Activated CD4-positive, alpha-beta T cell treated with anti-CD3 and anti-CD28 coated beads, Interleukin-2, Interleukin-4, amounts not matched to agents 100 ng/mL and 50 ng/mL, durations not matched to agents 16 hours and 8 hours (primary cell): Measurements from ENCODE around the gene ECSCR.
A peak's percentile ranks its signal among the peaks of the same experiment; 100 is the strongest.
"Not testable (repeated sequence)": the region's sequence is repeated elsewhere in the genome, so short reads cannot be mapped to it uniquely, and the experiment has no call there.

Source experiments
- DNase-seq: peaks from one replicate; pipeline ENCODE4 v3.0.0-alpha.2; 2020; ENCODE audit warnings: low spot score

The ECSCR gene, protein sequence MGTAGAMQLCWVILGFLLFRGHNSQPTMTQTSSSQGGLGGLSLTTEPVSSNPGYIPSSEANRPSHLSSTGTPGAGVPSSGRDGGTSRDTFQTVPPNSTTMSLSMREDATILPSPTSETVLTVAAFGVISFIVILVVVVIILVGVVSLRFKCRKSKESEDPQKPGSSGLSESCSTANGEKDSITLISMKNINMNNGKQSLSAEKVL

DNA sequence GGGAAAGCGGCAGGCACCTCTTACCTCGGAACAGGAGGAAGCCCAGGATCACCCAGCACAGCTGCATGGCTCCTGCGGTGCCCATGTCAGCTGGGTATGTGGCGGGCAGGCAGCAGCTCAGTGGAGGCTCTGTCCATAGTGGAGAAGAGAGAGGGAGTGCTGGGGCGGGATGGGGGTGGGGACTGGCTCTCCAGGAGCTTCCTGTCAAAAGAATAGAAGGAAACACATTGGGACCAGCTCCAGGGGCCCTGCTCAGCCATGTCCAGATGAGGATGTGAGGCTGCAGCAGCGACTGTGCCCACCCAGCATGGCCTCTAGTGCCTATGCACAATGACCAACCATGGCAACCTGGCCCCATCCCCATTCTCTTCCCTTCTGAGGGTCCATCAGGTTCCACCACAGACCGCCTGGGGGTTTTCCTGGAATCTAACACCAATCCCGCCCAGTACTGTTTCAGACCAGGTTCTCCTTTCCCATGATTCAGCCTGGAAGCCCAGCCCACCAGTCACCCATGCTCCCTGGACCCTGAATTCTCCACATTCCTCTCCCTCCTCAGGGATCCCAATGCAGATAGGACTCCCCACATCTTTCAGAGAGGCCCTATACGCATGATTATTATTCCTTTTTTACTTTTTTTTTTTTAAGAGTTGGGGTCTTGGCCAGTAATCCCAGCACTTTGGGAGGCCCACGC is at the start of gene ECSCR:
Gene ECSCR (minus strand): TSS at position 158 of the 691 bp plus-strand sequence. CDS start 73 bp downstream, at position 85.
- DNase-seq, result no peak

DNA sequence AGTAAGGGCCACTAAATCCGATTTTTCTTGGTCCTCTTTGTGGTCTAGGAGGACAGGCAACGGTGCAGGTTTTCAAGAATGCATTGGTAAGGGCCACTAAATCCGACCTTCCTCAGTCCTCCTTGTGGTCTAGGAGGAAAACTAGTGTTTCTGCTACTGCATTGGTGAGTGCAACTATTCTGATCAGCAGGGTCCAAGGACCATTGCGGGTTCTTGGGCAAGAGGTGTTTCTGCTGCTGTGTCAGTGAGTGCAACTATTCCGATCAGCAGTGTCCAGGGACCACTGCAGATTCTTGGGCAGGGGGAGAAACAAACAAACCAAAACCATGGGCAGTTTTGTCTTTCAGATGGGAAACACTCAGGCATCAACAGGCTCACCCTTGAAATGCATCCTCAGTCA is 42.2 kb upstream of the ECSCR start:
- not testable (repeated sequence) for DNase-seq

DNA sequence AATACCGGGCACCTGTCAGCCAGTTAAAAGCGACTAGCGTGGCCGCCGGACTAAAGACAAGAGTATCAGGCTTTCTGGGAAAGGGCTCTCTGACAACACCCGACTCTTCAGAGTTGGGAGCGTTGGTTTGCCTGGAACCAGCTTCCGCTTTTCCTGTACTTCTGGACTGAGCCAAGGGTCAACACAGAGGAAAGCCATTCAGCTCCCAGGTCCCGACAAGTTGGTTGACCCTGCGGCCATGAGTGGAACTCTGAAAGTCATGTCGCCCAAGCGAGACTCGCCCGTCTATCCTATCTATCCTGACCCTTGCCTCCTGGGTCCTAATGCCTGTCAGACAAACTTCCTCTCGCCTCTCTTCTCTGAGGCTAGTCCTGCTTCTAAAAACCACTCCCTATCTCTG is 41.3 kb upstream of the ECSCR start:
- DNase-seq, result not testable (repeated sequence)

DNA sequence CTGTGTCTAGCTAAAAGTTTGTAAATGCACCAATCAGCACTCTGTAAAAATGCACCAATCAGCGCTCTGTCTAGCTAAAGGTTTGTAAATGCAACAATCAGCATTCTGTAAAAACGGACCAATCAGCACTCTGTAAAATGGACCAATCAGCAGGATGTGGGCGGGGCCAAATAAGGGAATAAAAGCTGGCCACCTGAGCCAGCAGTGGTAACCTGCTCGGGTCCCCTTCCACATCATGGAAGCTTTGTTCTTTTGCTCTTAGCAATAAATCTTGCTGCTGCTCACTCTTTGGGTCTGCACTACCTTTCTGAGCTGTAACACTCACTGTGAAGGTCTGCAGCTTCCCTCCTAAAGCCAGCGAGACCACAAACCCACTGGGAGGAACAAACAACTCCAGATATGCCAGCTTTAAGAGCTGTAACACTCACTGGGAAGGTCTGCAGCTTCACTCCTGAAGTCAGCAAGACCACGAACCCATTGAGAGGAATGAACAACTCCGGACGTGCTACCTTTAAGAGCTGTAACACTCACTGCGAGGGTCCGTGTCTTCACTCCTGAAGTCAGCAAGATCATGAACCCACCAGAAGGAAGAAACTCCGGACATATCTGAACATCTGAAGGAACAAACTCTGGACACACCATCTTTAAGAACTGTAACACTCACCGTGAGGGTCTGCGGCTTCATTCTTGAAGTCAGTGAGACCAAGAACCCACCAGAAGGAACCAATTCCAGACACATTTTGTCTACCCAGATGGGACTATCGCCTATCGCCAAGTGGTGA is 40.7 kb upstream of the ECSCR start:
- DNase-seq, result not testable (repeated sequence)

DNA sequence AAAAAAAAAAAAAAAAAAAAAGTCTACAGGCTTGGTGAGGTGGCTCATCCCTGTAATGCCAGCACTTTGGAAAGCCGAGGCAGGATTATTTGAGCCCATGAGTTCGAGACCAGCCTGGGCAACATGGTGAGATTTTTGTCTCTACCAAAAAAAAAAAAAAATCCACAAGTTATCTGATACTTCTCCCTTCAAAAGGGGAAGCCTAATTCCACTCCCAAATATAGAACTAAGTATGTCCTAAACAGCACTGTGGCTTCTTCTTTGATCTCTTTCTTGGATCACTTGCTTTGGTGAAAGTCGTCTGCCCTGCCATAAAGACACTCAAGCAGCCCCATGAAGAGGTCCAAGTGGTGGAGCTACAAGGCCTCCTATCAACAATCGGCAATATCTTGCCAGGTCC is 38.8 kb upstream of the ECSCR start:
- DNase-seq, result no peak

DNA sequence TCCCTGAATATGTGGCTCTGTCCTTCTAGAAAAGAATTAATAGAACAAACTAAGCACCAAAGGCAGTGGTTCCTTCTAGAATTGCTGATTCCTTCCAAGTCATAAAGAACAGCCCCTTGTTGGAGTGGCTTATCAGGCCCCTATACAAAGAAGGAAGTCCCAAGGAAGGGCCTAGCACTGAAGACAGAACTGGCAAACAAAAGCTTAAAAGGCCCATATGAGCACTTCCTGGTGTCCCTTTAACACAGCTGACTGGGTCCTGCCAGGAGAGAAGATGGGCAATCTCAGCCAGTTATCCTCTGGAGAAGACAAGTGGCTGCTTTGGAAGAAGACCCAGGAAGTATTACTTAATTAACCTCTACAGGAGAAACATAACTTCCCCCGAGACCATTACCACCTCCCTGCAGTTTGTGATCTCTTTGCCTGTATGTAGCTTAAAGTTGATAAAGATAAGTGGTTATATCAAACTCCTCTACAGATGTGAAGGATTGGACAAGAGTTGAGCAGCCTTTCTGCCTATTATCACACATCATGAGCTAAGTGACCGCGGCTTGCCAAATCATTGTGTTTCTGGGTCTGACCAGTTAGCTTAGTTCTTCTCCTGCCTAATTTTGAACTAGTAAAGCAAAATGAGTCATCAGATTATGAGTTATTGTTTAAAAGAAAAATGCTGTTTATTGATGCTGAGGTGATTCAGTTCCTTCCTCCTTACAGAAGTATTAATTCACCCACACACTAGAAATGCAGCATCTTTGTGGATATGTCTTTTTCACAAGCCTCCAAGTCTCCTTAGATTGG is 33.3 kb upstream of the ECSCR start:
- DNase-seq, result no peak

DNA sequence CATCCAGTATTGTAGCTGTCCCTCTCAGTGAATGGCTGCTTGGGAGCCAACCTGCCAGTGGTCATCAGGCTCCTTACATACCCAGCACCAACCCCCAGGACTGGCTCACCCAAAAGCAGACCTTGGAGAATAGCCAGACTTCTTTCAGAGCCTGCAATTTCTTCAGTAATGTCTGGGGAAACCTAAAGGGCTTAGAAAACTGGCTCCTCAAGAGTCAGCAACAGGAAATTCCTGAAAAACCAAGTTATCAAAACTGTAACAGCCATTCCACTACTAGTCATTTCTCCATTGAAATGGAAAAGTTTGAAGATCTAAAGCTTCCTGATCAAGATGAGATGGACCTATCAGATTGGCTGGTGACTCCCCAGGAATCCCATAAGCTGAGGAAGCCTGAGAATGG is 32.3 kb upstream of the ECSCR start:
- DNase-seq, result no peak

DNA sequence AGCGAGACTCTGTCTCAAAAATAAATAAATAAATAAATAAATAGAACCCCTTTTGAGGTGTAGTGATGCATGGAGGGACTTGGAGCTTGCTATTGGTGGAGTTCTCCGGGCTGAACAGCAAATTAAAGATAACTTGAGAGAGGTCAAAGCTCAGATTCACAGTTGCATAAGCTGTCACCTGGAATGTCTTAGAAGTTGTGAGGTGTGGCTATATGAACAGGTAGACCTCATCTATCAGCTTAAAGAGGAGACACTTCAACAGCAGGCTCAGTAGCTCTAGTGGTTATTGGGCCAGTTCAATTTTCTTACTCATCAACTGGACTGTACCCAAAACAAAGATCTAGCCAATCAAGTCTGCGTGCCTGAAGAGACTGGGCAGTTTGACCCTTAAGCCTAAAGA is 31.7 kb upstream of the ECSCR start:
- DNase-seq, result no peak

DNA sequence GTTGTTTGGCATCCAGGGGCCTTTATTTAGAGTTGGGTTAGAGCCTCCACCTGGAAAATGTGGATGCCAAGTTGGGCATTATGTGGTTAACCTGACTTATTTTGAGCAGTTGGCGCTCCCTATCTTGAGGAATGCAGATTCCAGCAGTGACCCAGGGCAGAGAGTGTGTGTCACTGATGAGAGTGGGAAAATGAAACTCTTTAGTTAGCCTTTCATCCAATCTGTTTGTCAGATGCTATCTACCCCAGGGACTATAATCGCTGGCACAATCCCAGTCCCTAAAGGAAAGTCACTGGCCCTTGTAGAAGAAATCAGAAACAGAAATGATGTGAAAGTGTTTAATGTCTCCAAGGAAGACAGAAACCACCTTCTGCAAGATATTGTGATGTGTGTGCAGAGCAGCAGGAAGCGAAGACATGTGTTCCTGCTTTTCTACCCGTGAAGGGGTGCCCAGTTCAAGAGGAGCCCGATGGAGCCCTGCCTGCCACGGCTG is 30.2 kb upstream of the ECSCR start:
- DNase-seq, result no peak

DNA sequence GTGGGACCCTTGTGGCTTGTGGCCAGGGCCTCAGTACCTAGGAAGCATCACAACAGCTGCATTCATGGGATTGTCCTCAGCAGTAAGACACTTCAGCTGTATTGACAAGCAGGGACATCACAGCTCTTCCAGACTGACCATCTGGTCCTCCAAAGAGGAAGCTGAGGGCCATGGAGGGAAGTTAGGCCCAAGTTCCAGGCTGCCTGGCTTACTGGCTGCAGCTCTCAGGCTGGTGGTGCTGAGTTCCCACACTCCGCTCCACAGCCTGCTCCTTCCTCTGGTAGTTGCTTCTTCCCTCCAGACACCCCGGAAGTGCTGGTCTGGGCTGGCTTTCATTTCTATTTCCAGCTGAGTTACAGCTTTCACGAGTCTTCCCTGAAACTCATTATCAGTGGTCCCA is 25.7 kb upstream of the ECSCR start:
- no peak for DNase-seq

DNA sequence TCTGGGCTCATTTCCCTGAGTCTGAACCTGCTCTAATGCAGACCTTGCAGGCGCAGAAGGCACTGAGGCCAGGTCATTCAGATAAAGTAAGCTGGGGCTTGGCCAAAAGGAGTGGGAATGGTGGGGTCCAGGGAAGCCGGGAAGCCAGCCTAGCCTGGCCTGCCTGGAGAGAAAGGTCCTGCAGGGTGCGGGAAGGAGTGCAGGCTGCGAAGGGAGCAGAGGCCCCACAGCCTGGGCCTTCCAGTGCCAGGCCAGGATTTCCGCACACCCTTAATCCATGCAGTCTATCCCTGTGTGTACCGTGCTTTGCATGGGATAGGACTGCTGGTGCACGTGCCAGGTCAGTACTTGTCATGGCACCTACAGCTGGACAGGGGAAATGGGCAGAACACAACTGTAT is 23.7 kb upstream of the ECSCR start:
- no peak for DNase-seq

DNA sequence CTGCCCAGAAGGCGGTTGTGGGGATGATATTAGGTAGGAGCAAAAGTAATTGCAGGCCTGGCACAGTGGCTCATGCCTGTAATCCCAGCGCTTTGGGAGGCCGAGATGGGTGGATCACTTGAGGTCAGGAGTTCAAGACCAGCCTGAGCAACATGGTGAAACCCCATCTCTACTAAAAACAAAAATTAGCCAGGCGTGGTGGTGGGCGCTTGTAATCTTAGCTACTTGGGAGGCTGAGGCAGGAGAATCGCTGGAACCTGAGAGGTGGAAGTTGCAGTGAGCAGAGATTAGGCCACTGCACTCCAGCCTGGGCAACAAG is 20.3 kb upstream of the ECSCR start:
- not testable (repeated sequence) for DNase-seq

DNA sequence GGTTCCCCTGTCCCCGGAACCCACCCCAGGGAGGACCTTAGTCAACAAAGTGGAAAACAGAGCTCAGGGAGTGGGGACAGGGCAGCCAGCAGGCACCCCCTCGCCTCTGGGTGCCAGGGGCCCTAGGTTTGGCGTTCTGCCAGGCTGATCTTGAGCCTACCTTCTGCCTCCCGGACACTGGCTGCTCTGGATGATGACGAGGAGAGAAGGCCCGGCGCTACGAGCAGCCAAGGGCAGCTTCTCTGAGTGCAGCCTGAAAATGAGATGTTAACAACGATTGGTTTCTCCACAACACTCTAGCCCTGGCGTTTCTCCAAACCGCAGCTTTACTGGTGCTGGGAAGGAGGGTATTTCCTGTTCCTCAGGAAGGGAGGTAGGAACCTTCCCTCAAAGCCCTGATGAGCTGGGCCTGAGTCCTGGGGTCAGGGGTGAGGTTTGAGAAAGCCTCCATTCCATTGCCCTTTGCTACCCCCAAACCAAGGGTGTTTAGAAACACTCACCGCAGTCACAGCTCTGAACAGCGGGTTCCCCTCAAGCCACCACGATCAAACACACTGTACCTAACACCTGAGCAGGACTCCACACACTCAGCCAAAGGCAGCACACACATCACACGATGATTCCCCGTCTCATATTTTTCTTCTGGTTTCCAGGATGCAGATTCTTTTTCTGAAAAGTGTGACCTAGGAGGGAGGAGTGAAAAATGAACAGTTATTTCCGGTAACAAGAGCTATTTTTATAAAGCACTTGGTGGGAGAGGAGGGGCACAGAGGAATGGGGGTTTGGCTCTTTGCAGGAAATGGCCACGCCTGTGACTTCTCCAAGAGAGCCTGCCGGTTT is 19.7 kb upstream of the ECSCR start, which contains the start of gene STING1:
Gene STING1 (minus strand): TSS at position 709 of the 840 bp plus-strand sequence. CDS start 1,054 bp downstream, outside the sequence.
- DNase-seq, result peak; percentile 69

DNA sequence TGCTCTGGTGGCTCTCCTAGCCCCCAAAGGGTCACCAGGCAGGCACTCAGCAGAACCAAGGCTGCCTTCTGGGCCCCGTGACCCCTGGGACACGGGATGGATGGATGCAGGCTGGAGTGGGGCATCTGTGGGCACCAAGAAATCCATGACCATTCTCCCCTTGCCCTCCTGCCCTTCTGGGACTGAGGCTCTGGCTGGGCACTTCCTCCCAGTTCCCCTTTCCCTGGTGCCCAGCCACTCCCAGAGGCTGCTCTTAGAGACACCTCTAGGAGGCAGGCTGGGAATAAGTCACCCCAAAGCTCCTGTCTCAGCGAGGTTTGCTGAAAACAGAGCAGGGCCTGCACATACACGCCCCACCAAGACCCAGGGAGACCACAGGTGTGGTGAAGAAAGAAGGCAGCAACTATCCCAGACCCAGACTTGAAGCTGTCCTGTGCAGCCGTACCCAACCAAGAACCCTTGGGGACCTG is 19.1 kb upstream of the ECSCR start:
- DNase-seq, result peak; percentile 26

DNA sequence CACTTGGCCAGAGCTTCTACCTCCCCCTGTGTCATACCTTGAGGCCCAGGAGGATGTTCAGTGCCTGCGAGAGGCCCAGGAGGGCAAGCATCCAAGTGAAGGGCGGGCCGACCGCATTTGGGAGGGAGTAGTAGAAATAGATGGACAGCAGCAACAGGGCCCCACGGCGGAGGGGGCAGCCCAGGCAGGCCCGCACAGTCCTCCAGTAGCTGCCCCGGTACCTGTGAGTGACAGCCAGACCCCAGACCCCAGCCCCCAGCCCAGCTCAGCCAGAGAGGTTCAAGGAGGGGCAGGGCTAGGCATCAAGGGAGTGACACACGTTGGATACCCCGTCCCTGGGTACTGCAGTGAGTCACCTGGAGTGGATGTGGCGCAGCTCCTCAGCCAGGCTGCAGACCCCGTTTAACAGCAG is 18.6 kb upstream of the ECSCR start:
- peak; percentile 44 for DNase-seq

DNA sequence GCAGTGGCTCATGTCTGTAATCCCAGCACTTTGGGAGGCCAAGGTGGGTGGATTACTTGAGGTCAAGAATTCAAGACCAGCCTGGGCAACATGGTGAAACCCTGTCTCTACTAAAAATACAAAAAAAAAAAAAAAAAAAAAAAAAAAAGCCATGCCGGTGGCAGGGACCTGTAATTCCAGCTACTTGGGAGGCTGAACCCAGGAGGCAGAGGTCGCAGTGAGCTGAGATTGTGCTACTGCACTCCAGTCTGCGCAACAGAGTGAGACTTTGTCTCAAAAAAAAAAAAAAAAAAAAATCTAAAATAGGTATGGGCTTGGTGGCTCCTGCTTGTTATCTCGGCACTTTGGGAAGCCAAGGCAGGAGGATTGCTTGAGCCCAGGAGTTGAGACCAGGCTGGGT is 17.2 kb upstream of the ECSCR start:
- DNase-seq, result not testable (repeated sequence)

DNA sequence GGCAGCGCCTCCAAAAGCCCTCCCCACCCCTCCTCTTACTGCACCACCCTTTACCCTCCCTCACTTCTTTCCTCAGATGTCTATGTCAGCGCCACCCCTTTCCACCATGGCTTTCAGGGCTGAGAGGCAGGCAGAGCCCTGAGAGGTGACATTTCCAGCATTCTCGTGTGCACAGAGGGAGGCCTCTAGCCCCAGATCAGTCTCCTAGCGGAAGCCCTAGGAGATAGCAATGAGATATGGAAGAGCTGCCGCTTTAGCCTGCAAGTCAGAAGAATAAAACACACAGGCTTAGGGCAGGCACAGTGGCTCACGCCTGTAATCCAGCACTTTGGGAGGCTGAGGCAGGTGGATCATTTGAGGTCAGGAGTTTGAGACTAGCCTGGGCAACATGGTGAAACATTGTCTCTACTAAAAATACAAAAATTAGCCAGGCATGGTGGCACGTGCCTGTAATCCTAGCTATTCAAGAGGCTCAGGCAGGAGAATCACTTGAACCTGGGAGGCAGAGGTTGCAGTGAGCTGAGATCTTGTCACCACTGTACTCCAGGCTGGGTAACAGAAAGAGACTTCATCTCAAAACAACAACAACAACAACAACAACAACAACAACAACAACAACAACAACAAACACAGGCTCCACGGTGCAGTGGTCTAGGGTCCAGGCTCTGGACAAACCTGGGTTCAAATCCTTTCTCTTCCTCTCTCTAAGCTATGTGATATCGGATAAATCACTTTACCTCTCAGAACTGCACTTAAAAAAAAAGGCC is 16.3 kb upstream of the ECSCR start:
- DNase-seq, result not testable (repeated sequence)

DNA sequence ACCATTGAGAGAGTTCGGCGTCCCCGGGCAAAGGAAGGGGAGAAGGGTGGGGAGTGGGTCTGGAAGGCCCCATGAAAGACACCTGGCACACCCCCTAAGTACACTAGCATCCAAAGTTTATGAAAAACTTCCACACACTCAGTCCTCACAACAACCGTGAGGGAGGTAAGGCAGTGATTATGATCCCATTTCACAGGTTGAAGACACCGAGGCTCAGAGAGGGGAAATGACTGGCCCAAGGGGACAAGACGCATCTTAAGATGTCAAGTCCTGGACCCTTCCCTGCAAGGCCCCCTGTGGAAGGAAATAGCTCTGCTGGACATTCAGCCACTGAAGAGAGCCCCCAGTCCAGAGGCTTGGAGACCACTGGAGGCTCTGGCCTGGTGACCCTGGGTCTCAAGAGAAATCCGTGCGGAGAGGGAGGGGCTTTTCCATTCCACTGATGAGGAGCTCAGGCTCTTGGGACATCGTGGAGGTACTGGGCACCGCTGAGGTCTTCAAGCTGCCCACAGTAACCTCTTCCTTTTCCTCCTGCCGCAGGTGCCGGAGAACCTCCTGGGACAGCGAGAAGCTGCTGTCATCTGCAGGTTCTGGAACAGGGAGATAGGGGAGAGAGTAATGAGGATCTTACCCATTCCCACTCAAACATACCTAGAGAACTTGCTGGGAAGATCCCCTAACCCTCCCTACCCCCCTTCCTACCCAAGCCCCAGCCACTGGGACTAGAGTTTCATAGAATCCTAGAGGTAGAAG is 13.5 kb upstream of the ECSCR start:
- DNase-seq, result no peak
